MCF 10A (cell line): ENCODE measurements around the gene AMFR. TPM values are rescaled to one million over a fixed set of nuclear protein-coding genes. Genes with fewer than 3 reads are reported as not detected.

Source experiments
- BruUV-seq: library from RNA; stranded (reverse); fragments of 400-500 nt; replicated peaks from 2 replicates; lab custom pipeline; 2021; lab: Mats Ljungman, UMichigan
- CTCF ChIA-PET: fragments of 300-600 bp; sonication (Branson Sonifier 250); formaldehyde crosslinking; extraction: SDS; loops from one replicate; lab custom pipeline; 2021; ENCODE audit warnings: antibody characterized with exemption, inconsistent platforms; lab: Yijun Ruan, JAX
- POLR2A ChIA-PET: fragments of 300-600, 350-650 bp; sonication (Branson Sonifier 250); formaldehyde crosslinking; extraction: SDS; loops from one replicate; lab custom pipeline; 2020; ENCODE audit warnings: antibody characterized with exemption, inconsistent platforms; lab: Yijun Ruan, JAX
- DNase-seq: peaks from one replicate; pipeline ENCODE4 v3.0.0-alpha.2; 2018; ENCODE audit not compliant: unreplicated experiment
- H3K27ac Mint-ChIP-seq: one replicate; pipeline ENCODE4 v1.8.0; 2022; ENCODE audit warnings: mild to moderate bottlenecking, low read depth, mixed read lengths; ENCODE audit not compliant: unreplicated experiment
- H3K27me3 Mint-ChIP-seq: one replicate; pipeline ENCODE4 v1.8.0; 2022; ENCODE audit warnings: mixed read lengths; ENCODE audit not compliant: insufficient read depth, unreplicated experiment
- H3K36me3 Mint-ChIP-seq: one replicate; pipeline ENCODE4 v1.8.0; 2022; ENCODE audit warnings: mild to moderate bottlenecking, moderate library complexity, mixed read lengths; ENCODE audit not compliant: insufficient read depth, unreplicated experiment
- H3K4me1 Mint-ChIP-seq: one replicate; pipeline ENCODE4 v1.8.0; 2022; ENCODE audit warnings: mixed read lengths; ENCODE audit not compliant: insufficient read depth, unreplicated experiment
- H3K4me3 Mint-ChIP-seq: one replicate; pipeline ENCODE4 v1.8.0; 2022; ENCODE audit warnings: mild to moderate bottlenecking, moderate library complexity, mixed read lengths; ENCODE audit not compliant: unreplicated experiment
- H3K9me3 Mint-ChIP-seq: one replicate; pipeline ENCODE4 v1.8.0; 2022; ENCODE audit warnings: mixed read lengths; ENCODE audit not compliant: unreplicated experiment
- intact Hi-C: fragments of 100-400 bp; cut with micrococcal nuclease; formaldehyde crosslinking; loops from 2 replicates; pipeline ENCODE4 v1.14.1; 2022
- total RNA-seq: library from RNA; stranded (reverse); gene quantifications from 2 replicates; pipeline ENCODE4 v1.2.3, GENCODE V29; 2022
- TF ChIP-seq, protein P1 (sequence below): fragments of 200-600 bp; IDR thresholded peaks from one replicate; pipeline ENCODE4 v1.8.0; 2022; ENCODE audit warnings: antibody characterized with exemption, mild to moderate bottlenecking; ENCODE audit not compliant: unreplicated experiment

AMFR gene
- total RNA-seq, 1 experiment from 2014 or later: 97.2 TPM

- H3K27me3 Mint-ChIP-seq: no peaks in the 10 kb centered on the region
- ChIA-PET CTCF (interaction anchor here (1.4 kb wide), 1 partner anchor 33 kb away, joined by 3 read pairs; no protein-coding TSS in a partner anchor), POLR2A (interaction anchor here (0.6 kb wide), 1 partner anchor 759 kb away, joined by 3 read pairs; no protein-coding TSS in a partner anchor)
- peaks cover 20% of the 10 kb centered on the region for H3K4me1 Mint-ChIP-seq
- H3K4me3 Mint-ChIP-seq: no peak overlapping the region
- no peak for DNase-seq
- BruUV-seq: no TSS peak
- H3K27ac Mint-ChIP-seq: no peak overlapping the region
- no peaks in the 10 kb centered on the region for H3K9me3 Mint-ChIP-seq
- TF ChIP-seq, protein P1, sequence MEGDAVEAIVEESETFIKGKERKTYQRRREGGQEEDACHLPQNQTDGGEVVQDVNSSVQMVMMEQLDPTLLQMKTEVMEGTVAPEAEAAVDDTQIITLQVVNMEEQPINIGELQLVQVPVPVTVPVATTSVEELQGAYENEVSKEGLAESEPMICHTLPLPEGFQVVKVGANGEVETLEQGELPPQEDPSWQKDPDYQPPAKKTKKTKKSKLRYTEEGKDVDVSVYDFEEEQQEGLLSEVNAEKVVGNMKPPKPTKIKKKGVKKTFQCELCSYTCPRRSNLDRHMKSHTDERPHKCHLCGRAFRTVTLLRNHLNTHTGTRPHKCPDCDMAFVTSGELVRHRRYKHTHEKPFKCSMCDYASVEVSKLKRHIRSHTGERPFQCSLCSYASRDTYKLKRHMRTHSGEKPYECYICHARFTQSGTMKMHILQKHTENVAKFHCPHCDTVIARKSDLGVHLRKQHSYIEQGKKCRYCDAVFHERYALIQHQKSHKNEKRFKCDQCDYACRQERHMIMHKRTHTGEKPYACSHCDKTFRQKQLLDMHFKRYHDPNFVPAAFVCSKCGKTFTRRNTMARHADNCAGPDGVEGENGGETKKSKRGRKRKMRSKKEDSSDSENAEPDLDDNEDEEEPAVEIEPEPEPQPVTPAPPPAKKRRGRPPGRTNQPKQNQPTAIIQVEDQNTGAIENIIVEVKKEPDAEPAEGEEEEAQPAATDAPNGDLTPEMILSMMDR: no peak
- peaks cover 39% of the 10 kb centered on the region for H3K36me3 Mint-ChIP-seq
- intact Hi-C loops: no loop called here
Measured at GRCh38 chr16:56411123-56411522, 14.2 kb downstream of the AMFR start.

- Mint-ChIP-seq H3K27me3 (no peaks in the 10 kb centered on the region), H3K9me3 (no peaks in the 10 kb centered on the region), H3K4me1 (peaks cover 20% of the 10 kb centered on the region), H3K36me3 (peaks cover 59% of the 10 kb centered on the region), H3K27ac (no peak overlapping the region), H3K4me3 (no peak overlapping the region)
- intact Hi-C loops: no loop called here
- DNase-seq: peak; percentile 83
- BruUV-seq: no TSS peak
- ChIA-PET CTCF (interaction anchor here (0.9 to 1.1 kb wide), 2 partner anchors 53 to 293 kb away, joined by 3 to 4 read pairs; no protein-coding TSS in a partner anchor), POLR2A (interaction anchor here (1.0 to 2.1 kb wide), 7 partner anchors 12 to 42 kb away, joined by 3 to 13 read pairs (median 5); partner anchors contain the start of genes NUDT21 and OGFOD1)
- TF ChIP-seq, protein P1: no peak
Measured at GRCh38 chr16:56409195-56409594, 16.1 kb downstream of the AMFR start.

GRCh38 chr16:56408379-56409098 lies 16.8 kb downstream of the AMFR start:
- H3K27me3 Mint-ChIP-seq: no peaks in the 10 kb centered on the region
- H3K27ac Mint-ChIP-seq: no peak overlapping the region
- H3K4me3 Mint-ChIP-seq: no peak overlapping the region
- ChIA-PET POLR2A (interaction anchor here (0.6 to 2.1 kb wide), 8 partner anchors 12 to 46 kb away, joined by 3 to 13 read pairs (median 5); partner anchors contain the start of genes NUDT21 and OGFOD1), CTCF (interaction anchor here (0.7 to 1.0 kb wide), 3 partner anchors 52 to 294 kb away, joined by 3 to 4 read pairs (median 4); partner anchors contain the start of gene MT1B)
- TF ChIP-seq, protein P1: no peak
- no TSS peak for BruUV-seq
- H3K4me1 Mint-ChIP-seq: peaks cover 17% of the 10 kb centered on the region
- intact Hi-C loops: no loop called here
- no peak for DNase-seq
- H3K36me3 Mint-ChIP-seq: peaks cover 63% of the 10 kb centered on the region
- no peaks in the 10 kb centered on the region for H3K9me3 Mint-ChIP-seq

DNA sequence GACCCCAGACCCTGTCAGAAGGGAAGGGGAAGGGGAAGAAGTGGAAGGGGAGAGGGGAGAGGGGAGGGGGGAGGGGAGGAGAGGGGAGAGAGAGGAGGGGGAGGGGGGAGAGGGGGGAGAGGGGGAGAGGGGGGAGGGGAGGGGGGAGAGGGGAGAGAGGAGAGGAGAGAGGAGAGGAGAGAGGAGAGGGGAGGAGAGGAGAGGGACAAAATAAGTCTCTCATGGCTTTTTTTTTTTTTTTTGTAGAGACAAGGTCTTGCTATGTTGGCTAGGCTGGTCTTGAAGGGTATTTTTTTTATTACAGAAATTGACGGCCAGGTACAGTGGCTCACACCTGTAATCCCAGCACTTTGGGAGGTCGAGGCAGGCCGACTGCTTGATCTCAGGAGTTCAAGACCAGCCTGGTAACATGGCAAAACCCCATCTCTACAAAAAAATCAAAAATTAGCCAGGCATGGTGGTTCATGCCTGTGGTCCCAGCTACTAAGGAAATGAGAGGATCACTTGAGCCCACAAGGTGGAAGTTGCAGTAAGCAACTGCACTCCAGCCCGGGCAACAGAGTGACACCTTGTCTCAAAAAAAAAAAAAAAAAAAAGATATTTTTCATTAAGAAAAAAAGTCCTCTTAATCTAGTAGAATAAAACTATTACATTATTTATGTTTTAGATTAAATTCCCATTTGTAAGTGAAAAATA lies 19.2 kb downstream of the AMFR start:
- Mint-ChIP-seq H3K4me1 (peaks cover 13% of the 10 kb centered on the region), H3K27ac (no peak overlapping the region), H3K9me3 (no peaks in the 10 kb centered on the region), H3K27me3 (no peaks in the 10 kb centered on the region), H3K36me3 (peaks cover 66% of the 10 kb centered on the region), H3K4me3 (no peak overlapping the region)
- no peak for DNase-seq
- ChIA-PET CTCF (interaction anchor here (0.6 to 0.7 kb wide), 2 partner anchors 43 to 49 kb away, joined by 3 read pairs; no protein-coding TSS in a partner anchor), POLR2A (interaction anchor here (1.0 kb wide), 1 partner anchor 10 kb away, joined by 3 read pairs; no protein-coding TSS in a partner anchor)
- BruUV-seq: no TSS peak
- intact Hi-C loops: no loop called here
- TF ChIP-seq, protein P1: no peak
